ENCODE measurements around the gene UQCRHL. TPM values are rescaled to one million over a fixed set of nuclear protein-coding genes. Genes with fewer than 3 reads are reported as not detected.

Gene UQCRHL
- total and polyA plus RNA-seq, 2 of the 8 experiments (the other 6 are each of a cell fraction or from before 2014, with no cell fraction given), result 3.7 to 3.9 TPM

DNA sequence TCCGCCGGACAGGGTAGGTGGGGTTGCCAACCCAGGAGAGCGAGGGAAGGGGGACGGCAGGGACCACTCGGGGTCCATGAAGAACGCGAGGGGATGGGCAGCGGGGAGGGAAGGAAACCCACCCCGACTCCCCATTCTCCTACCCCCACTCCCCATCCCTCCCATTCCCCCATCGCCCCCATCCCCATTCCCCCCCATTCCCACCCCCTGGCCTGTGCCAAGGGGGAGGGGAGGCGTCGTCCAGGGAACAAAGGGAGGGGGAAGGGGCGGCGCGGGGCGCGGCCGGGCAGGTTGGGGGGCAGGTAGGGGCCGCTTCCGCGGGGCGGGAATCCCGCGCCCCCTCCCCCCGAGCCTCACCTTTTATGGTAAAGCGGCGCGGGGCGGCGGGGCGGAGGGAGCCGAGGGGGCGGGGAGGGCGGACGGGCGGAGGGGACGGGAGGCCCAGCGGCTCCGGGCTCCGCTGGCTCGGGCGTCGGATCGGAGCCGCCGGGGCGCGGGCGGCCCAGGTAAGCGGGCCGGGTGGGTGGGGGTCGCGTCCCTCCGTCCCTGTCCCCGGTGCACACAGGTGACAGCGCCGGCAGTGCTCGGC, 49.0 kb downstream of the UQCRHL start, which contains the start of gene FBLIM1:
Gene FBLIM1, plus strand, starts transcription at position 453 of the 589 bp plus-strand sequence. CDS start 6,189 bp downstream, outside the sequence.
- no peaks in the 10 kb centered on the region for H3K36me3 ChIP-seq (ENCODE audit: control insufficient read depth in 2 of 4, insufficient read depth in 4 of 4, low read length in 3 of 4)
- H3K27ac ChIP-seq (ENCODE audit: low read depth, low read length), result peak within 1 kb of the TSS; percentile 68
- peak within 1 kb of the TSS; percentile 74 for H3K56ac ChIP-seq (replicated peaks; ENCODE audit: insufficient read length, low read depth, low read length)
- peaks cover 0 to 41% of the 10 kb centered on the region in 2 experiments; a peak in 2 of 4 replicates for H3K79me2 ChIP-seq (ENCODE audit: control insufficient read depth in 1 of 2, insufficient read depth in 2 of 2, low read length in 2 of 2)
- ChIA-PET POLR2A (ENCODE audit: partially characterized antibody) (interaction anchor here (0.6 to 2.8 kb wide), 8 partner anchors 9 to 207 kb away, joined by 3 to 14 read pairs (median 4); no protein-coding TSS in a partner anchor), CTCF (ENCODE audit: partially characterized antibody) (interaction anchor here (1.3 to 2.2 kb wide), 2 partner anchors 17 to 20 kb away, joined by 3 to 11 read pairs; no protein-coding TSS in a partner anchor)
- H3K4me1 ChIP-seq (replicated peaks in 1 of 4; ENCODE audit: control insufficient read depth in 3 of 4, insufficient read depth in 4 of 4, low read length in 3 of 4), result peaks cover 14 to 37% (median 30%) of the 10 kb centered on the region in 4 experiments
- peaks cover 5 to 9% of the 10 kb centered on the region in 2 experiments for H4K20me1 ChIP-seq (replicated peaks in 1 of 2; ENCODE audit: control insufficient read depth in 1 of 2, insufficient read depth in 2 of 2, low read length in 2 of 2)
- peak within 1 kb of the TSS; percentile 16 for H2BK120ac ChIP-seq (replicated peaks; ENCODE audit: low read depth, low read length)
- peak within 1 kb of the TSS; percentile 80 to 92 for H3K4me2 ChIP-seq (ENCODE audit: insufficient read depth in 1 of 2, low read depth in 2 of 2, low read length in 2 of 2)
- no peak within 1 kb of the TSS for H2AK5ac ChIP-seq (ENCODE audit: low read depth, low read length)
- peak within 1 kb of the TSS; percentile 77; the same call in 1 of the 2 replicates for H2BK12ac ChIP-seq (ENCODE audit: low read depth, low read length)
- H3K23me2 ChIP-seq (ENCODE audit: low read depth, low read length), result peaks cover 10% of the 10 kb centered on the region; the same call in 1 of the 2 replicates
- peak within 1 kb of the TSS; percentile 68 to 97 (median 84) for H3K4me3 ChIP-seq (ENCODE audit: extremely low read depth in 1 of 4, insufficient read depth in 2 of 4, low read depth in 3 of 4, low read length in 4 of 4)
- H4K8ac ChIP-seq (ENCODE audit: extremely low read depth, insufficient read depth, low read length), result peak within 1 kb of the TSS; percentile 77
- H3K79me1 ChIP-seq (ENCODE audit: low read depth, low read length), result peaks cover 11% of the 10 kb centered on the region
- peak in 1 of 2 experiments; percentile 79 for DNase-seq (ENCODE audit: low read depth in 1 of 2, low spot score in 2 of 2)
- peak within 1 kb of the TSS; percentile 72 for H3K18ac ChIP-seq (ENCODE audit: extremely low read depth, low read length)
- peak within 1 kb of the TSS; percentile 86 for H4K5ac ChIP-seq (ENCODE audit: insufficient read length, low read depth, low read length)
- no peak for FAIRE-seq
- H3K4ac ChIP-seq (replicated peaks; ENCODE audit: insufficient read length, low read depth, low read length), result peak within 1 kb of the TSS; percentile 57
- TF ChIP-seq FOSL1 (IDR thresholded peaks at IDR 0.05; ENCODE audit: insufficient read depth, low read depth, low read length) (no peak), HDAC2 (IDR thresholded peaks at IDR 0.05; ENCODE audit: borderline replicate concordance in 1 of 2, low read depth in 2 of 2, low read length in 2 of 2) (no peak), NRF1 (IDR thresholded peaks at IDR 0.05; ENCODE audit: low read depth, low read length) (no peak), BACH1 (IDR thresholded peaks at IDR 0.05; ENCODE audit: low read length) (no peak), RFX5 (IDR thresholded peaks at IDR 0.05; ENCODE audit: borderline replicate concordance, low read depth, low read length) (no peak), SRF (IDR thresholded peaks at IDR 0.05; ENCODE audit: low read depth, low read length) (peak; percentile 70; the same call in 1 of the 2 replicates), SAP30 (IDR thresholded peaks at IDR 0.05; ENCODE audit: insufficient read depth, insufficient replicate concordance, low read length) (no peak), POLR2A (IDR thresholded peaks at IDR 0.05; ENCODE audit: control extremely low read depth in 1 of 2, low read depth in 2 of 2, low read length in 2 of 2) (peak in 1 of 2 experiments; percentile 49; a peak in 1 of 3 replicates), TAF1 (IDR thresholded peaks at IDR 0.05; ENCODE audit: low read depth, low read length) (0 out of 2 replicates have a peak, but pooled peaks have one; percentile 25)
- TF ChIP-seq, protein P1, sequence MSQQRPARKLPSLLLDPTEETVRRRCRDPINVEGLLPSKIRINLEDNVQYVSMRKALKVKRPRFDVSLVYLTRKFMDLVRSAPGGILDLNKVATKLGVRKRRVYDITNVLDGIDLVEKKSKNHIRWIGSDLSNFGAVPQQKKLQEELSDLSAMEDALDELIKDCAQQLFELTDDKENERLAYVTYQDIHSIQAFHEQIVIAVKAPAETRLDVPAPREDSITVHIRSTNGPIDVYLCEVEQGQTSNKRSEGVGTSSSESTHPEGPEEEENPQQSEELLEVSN (IDR thresholded peaks at IDR 0.05), result no peak
- no peak within 1 kb of the TSS for H3K23ac ChIP-seq (ENCODE audit: insufficient read length)
- 0 out of 2 replicates have a peak within 1 kb of the TSS, but pooled peaks have one; percentile 76 for H2BK20ac ChIP-seq (ENCODE audit: low read length)
- peak within 1 kb of the TSS; percentile 70 to 81 (median 79) for H3K9ac ChIP-seq (replicated peaks in 1 of 4; ENCODE audit: extremely low read depth in 1 of 4, low read depth in 3 of 4, low read length in 3 of 4)
- H3K14ac ChIP-seq (ENCODE audit: insufficient read length), result no peak within 1 kb of the TSS
- peak within 1 kb of the TSS; percentile 60; the same call in 1 of the 2 replicates for H2BK5ac ChIP-seq (ENCODE audit: low read depth, low read length)
- WGBS, 2 experiments (ENCODE audit: extremely low coverage in 1 of 2, insufficient coverage in 1 of 2, insufficient read length in 1 of 2, insufficient replicate concordance in 2 of 2, low coverage in 1 of 2, low lambda C conversion rate in 2 of 2, missing lambda C conversion rate in 1 of 2), result 0% methylated on average over 4 of the region's 58 CpGs; no CpG with 5 or more reads in 1 of the 2 experiments
- no peaks in the 10 kb centered on the region for H3K9me3 ChIP-seq (ENCODE audit: insufficient read depth in 2 of 2, low read depth in 1 of 2, low read length in 1 of 2)
- 0 out of 2 replicates have a peak within 1 kb of the TSS, but pooled peaks have one; percentile 90 for H2BK15ac ChIP-seq (ENCODE audit: low read length)
- no peak within 1 kb of the TSS; the same call in 1 of the 2 replicates for H2AFZ ChIP-seq (ENCODE audit: low read length)
- no peaks in the 10 kb centered on the region for H3K27me3 ChIP-seq (replicated peaks in 1 of 4; ENCODE audit: control insufficient read depth in 3 of 4, extremely low read depth in 1 of 4, insufficient read depth in 3 of 4, low read length in 3 of 4)
- H4K91ac ChIP-seq (replicated peaks; ENCODE audit: insufficient read length, low read length), result peak within 1 kb of the TSS; percentile 22

Data from H1 (cell line).